Activated naive CD8-positive, alpha-beta T cell treated with anti-CD3 and anti-CD28 coated beads, Interleukin-2, amount 50 U/mL, for 16 hours (primary cell): ENCODE results near the gene NRN1.

Source experiments
- DNase-seq: peaks from one replicate; pipeline ENCODE4 v3.0.0-alpha.2; 2020; ENCODE audit warnings: low read depth, low spot score

The NRN1 gene

DNA sequence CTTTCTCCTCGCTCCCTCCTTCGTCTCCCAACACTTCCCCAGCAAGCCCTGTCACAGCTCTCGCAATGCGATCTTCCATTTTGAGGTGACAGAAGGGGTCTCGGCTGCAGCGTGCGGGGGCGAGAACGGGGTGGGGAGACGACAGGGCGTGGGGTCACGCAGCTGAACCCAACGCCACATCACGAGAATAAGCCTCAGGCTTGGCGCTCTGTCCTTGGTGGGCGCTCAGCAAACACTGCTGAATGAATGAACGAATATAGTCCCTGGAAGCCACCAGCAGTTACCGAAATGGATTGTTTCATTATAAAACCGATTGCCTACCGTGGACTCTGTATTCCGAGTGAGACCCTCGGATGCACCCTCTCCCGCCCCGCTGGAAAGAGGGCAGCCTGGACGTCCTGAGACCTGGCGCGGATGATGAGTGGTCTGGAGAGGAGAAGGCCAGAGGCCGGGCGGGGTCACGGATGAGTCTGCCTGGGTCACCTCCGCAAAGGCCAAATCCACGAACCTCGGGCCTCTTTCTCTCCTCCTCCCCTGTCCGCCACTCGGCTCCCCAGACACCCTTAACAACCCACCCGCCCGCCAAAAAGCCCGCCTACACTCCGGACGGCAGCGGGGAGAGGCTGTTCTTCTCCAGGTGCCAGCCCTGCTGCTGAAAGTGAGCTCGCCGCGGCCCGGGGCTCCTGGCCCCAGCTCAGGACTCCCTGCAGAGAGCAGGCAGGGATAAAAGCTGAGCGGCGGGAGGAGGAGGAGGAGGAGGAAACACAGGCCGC is 3.7 kb downstream of the NRN1 start:
- DNase-seq = no peak

DNA sequence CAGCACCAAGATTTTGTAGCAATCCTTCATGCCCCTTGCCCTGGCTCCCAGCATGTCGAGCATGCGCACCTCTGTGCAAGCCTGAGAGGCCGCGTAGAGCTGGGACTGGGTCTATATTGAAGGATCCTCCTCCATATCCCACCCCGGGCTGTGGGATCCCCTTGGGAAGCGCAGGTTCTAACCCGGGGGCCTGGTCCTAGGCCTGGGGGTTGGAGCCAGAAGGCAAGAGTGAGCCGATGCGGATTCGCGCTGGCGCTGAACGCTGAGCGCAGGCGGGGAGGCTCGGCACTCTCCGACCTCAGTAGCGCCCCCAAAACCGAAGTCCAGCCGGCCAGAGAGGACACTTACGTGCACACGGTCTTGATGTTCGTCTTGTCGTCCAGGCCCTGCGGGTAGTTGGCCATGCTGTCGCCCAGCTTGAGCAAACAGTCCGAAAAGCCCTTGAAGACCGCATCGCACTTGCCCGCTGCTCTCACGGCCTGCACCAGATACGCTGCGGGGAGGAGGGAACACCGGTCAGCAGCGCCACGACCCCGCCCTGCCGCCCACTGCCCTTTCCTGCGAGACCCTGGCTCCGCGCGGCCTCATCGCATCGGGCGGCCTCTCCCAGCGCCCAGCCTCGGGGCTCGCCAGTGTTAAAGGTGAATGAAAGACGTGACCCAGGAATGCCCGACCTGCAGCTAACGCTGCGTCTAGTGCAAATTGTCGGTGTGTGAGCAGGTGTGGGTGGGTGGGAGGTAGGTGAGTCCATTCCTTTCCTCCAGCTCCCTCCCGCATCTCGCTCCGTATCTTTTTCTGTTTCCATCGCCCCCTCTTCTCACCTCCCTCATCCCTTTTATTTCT is 4.5 kb downstream of the NRN1 start:
- no peak for DNase-seq

DNA sequence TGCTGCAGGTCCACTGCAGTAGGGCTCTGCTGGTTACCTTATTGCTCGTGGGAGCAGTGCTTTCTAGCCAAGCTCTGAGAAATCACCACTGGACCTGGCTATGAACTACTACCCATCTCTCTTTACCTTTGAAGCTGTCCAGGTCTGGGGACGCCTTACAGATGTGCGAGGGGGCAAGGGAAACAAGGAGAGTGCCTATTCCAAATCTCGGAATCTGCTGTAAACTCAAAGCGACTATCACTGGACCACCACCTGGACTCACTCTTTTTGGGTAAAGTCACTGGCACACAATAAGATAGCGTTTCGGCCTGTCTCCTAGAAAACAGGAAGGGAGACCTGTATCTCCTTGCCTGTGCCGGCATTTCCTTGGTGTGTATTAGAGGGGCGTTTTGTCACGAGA is 5.3 kb downstream of the NRN1 start:
- DNase-seq = no peak

DNA sequence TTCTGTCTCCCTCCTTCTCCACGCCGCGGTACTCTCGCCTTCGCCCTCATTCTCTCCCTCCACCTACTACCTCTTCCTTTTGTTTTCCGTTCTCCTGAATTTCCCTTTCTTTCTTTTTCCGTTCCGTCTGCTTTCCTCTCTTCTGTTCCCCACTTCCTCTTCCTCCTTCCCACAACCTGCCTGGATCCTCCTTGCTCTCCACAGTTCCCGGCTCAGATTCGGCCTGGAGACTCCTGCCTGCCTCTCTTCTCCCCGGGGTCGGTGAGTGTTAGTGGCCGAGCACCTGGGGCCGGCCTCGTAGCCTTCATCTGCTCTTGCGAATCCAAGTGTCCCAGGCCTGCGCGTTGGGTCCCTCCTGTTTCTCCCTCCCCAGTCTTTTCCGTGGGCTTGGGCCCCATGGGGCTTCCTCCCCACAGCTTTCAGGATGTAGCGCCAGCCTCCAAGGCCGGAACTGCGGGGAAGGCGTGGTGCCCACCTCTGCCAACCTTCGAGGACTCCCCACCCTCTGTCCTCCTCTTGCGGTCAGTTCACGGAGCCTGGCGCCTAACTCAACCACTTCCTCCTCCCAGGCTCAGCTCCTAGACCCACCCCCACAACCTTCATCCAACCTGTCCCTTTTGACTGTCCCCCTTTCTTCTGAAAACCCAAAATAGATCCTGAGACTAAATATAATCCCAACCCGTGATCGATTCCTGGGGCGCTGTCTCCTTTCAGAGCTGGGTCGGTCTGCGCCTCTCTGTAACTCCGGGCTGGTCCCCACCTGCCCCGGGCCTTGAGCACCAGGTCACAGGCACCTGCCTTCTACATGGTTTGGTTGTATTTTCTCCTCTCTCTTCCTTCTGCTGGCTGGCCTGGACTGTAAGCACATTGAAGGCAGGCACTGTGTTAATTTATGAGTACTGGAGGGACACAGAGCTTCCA is 6.8 kb downstream of the NRN1 start:
- no peak for DNase-seq

DNA sequence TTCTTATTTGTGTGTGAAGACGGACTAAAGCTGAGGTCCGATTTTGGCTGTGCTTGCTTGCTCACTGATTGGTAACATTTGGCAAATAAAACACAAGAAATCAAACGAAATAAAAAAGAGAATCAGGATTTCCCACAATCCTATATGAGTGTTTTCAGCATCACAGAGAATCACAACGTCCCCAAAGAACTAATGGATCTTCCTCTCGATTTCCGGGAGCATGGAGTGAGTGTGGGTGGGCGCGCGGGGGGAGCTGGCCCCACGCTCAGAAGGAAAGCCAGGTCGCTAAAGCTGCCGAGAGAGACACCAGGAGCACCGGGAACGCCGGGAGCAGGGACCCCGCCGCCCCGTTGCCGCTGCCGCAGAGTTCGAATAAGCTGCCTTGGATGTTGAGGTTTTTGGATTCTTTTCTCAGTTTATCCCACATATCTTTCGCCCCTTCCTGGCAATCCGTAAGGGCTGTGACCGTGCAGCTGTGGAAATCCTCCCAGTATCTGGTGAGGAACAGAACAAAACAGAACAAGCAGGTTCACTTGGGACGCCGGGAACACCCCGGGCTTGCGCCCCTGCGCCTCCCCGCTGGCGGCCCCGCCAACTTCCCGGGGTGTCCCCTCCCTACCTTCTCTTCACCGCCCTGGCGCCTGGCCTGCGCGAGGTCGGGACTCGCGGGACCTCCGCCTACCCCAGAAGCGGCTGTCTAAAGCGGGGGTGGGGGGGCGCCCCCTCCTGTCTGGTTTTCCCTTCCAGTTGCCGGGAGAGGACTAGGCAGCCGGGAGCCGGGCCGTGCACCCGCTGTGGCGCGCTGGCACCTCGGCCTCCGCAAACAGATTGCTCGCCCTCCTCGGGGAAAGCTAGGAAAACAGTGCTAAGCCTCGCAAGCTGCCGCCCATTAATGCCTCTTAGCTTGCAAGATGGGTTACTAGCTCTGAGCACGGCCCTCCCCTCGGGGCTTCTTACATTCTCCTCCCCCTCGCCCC is 7.7 kb downstream of the NRN1 start:
- no peak for DNase-seq

DNA sequence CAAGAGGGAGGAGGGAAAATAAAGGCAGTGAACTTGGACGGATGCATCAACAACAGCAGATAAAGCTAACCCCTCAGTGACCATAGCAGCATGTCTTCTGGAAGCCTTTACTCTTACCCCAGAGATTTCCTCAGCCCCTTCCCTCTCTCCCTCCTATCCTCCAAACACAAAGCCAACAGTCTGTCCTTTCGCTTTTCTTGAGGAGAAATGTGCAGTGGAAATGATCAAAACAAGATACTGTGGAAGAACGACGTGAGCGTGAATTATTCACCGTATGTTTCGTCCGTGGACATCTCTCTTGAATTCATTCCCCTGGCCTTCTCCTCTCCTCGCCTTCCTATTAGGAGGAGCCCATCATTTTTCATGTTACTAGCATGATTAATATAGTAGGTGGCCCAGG is 8.5 kb downstream of the NRN1 start:
- no peak for DNase-seq

DNA sequence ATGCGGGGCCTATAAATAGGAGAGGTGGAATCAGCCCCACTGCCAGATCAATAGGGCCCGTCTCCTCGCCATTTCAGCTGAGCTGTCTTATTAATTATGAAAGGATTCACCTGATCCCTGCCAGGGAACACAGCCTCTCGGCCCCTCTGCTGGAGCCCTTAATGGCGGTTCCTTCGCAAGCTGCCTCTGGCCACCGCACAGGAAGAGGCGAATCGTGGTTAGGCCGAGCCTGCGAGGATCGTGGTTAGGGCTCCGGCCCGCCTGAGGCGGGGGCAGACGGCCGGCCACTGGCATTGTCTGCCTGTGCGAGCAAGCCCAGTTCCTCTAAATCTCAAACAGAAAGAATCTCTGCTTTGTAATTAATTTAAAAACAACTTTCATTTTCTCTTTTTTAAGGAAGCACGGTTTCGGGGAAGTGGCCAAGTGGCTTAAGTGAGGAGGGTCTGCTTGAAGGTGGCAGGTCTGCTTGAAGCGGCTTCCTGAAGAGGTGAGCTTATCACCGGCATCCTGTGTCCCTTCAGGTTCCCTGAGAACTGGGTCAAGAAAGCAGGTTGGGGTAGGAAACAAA is 9.2 kb downstream of the NRN1 start:
- no peak for DNase-seq

DNA sequence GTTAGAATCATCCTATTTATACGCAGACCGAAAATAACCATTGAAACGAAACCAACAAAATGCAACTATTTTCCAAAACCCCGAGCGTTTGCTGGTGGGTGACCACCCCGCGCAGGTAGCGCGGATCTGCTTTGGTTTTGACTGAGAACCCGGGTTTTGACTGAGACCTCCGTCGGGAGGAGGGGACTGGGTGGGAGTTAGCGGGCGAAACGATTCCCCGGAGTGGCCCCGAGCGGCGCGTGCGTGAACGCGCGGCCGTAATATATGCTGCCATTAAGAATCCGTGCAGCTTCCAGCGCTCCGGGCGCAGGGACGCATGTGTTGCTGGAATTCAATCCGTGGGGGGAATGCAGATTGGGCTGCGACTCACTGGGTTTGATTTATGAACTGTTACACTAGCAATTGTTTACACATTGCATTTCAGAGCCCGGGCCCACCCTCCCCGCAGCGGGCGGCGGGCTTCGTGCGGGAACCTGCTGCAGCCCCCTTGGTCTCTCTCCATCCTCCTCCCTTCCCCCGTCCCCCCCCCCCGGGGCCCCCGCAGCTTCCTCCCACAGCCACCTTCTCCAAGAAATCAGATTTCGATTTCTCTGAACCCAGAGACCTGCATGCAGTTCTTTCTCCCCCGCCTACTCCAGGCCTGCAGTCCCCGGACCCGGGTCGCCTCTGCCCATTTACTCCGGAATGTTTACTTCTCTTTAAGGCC is 9.9 kb downstream of the NRN1 start:
- no peak for DNase-seq

DNA sequence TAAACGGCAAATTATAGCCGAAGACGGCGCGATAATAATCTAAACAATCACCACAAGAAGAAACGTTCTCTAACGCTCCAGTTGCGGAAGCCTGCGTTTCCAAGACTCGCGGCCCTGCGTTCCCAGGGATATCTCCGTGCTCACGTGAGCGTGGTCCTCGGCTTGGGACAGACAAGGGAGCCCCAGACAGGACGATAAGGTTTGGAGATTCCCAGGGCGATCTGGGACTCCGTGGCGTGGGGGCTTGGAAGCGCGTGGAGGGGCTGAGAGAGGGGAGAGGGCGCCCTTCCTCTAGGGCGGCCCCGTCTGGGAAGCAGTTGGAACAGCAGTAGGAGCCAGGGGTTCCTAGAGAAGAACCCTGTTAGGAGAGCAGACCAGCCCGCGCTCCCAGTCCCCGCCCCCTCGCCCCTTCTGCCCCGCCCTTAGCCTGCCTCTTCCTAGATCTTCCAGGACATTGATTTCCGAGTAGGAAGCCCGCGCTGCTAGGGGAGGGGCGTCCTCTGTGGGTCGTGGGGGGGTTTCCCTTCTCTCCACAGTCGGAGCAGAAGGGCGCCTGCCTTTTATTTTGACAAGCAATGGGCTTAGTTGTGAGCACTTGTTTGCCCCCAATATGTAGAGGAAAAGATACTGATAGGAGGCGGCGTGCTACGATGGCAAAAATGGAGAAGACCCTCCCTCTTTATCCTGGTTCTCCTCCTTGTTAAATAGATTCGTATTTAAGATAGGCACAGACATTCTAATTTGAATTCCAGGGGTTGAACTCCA is 10.6 kb downstream of the NRN1 start:
- no peak for DNase-seq

DNA sequence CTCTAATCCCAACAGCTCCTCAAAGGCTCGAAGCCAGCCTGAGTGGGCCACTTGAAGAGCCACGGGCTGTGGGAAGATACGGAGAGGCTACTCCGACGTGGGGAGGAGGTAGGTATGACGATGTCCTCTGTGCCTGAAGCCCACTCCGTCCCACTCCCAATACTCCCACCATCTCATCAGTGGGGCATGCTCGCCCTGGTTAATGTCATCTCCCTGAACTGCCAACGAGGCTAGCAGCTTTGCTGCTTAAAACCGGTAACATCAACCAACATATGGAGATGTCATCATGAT is 11.1 kb downstream of the NRN1 start:
- no peak for DNase-seq

DNA sequence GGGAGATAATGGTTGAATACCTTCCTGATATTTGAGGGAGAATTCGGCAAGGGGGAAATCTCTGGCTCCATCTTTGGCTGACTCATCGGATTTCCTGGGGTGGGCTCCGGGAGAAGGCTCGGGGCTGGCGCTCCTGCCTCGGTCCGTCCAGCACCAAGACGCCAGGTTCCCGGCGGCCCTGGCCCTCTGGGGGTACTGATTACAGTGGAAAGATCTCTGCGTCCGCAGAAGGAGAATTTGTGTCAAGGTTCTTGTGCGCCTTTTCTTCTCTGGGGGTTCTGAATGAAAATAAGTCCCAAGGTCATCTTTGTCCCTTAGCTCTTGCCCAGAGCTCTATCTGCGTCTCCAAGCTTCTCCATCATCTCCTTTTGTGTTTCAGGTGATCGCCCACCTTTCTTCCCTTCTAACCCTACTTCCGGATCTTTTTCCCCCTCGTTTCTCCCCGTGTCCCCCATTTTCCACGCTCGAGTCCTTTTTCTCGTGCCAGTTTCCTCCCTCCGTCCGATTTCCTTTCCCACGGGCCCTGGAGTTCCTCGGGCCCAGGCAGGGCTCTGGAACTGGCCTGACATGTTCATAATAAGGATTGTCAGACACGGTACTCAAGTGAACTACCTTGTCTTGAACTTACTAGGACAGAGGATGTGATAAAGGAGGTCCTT is 11.6 kb downstream of the NRN1 start:
- no peak for DNase-seq

DNA sequence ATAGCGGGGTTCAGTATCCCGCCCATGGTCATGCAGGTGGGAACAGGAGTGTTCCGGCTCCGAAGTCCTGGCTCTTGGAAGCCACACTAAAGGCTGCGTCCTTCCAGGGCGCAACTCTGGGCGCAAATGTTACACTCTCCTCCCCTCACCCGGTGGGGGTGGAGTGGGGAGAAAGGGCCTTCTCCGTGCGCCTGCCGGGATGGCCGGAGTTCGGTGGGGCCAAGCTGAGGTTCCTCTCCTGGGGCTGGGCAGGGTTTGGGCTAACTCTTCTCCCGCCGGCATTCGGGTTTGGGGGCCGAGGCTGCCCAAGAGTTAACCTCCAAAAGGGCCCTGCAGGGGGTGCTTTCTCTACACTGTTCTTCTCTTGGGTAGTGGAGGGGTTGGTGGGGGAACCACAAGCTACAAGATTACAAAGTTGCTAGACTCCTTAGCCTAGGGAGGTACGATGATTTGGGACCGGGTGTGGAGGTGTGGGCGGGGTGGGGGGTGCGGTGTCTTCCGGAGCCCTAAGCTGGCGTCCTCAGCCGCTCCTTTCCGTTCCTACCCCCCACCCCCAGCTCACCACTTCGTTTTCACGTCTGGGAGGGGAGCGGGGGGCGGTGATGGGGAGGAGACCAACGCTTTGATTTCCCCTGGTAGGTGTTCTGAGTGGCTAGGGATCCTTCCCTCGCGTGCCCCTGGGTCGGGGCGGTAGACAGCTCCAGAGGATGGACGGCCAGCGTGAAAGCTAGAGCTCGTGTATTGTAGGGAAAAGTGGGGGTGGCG is 12.3 kb downstream of the NRN1 start:
- DNase-seq = no peak

DNA sequence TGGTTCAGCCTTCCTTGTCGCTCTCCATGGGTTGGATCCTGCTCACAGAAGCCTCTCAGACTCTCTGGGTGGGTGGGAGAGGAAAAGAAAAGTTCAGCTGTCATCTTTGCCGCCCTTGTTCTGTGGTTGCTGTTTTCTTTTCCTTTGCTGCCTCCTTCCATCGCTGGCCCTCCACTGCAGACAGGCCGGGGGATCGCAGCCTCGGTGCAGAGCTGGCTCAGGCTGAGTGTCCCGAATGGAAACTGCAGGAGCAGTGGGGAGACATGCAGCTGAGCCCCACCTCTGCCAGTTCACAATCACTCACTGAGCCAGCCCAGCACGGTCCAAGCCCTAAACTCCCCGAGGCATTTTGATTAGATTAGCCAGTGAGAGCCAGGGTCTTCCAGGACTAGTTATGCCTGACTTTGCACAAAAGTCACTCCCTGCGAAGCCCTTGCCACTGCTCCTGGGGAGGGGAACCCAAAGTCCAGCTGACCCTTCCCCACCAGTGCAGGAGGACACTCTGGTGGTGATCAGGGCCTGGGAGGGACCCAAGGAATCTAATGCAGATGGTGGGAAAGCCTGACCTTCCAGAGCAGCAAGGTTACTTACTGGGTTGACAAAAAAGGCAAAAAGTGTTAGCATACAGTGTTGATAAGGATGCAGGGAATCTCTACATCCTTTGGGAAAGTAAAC is 14.0 kb downstream of the NRN1 start:
- no peak for DNase-seq

DNA sequence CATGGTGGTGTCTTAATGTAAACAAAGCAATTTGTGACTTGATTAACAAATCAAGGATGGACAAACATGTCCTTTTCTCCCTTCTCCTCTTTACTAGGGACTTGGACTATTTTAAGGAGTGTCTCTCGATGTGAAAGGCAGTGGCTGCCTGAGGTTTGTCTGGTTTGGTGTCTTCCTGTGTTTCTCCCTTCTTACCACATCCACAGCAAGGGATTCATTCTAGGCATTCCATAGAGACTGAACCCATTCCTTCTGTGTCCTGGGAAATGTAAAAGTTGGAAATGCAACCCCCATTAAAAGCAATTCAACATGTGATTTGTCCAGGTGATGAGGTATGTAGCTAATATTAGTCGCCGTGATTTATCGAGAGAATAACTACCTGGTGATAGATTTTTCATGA is 15.9 kb downstream of the NRN1 start:
- DNase-seq = no peak

DNA sequence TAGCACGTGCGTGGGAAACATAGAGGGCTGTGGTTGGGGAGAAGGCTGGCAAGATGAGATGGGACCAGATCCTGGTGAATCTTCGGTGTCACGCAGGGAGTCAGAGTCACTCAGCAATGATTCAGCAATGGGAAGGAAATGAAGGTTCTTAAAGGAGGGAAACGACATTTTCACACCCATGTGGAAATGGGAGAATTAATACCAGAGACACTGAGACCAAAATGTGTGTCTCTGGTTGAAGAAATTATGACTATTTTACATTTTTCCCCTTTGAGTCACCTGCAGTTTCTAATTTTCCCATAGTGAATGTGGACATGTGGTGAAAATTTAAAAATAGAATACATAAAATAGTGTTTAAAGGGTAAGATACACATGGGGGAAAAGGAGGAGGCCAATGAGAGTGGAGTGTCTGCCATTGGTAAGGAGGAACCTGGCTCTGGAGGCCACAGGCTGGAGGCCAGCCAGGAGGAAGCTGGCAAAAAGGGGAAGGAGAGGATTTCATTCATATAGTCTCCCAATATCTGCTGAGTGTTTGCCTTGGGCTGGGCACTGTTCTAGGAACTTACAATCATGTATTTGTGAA is 17.5 kb downstream of the NRN1 start:
- DNase-seq = no peak

DNA sequence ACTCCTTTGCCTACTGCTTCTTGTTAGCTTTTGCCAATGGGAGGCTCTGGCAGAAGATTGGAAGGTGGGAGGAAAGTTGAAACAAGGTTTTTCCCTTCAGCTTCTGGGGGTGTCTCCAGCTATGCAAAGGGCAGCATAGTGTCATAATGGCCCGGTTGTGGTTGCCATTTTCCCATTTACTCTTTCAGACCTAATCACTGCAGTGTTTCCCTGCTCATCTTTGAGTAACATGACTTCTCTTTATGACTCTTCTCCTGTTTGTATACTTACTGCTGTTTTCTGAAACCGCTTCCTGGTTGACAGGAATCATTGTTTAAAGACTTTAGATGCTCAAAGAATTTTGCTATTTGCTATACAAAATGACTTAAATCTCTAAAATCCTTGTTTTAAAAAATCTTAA is 19.9 kb downstream of the NRN1 start:
- no peak for DNase-seq
